Measurements from ENCODE around the gene NUDT8. TPM values are rescaled to one million over a fixed set of nuclear protein-coding genes. Genes with fewer than 3 reads are reported as not detected.
"Not testable (repeated sequence)": the region's sequence is repeated elsewhere in the genome, so short reads cannot be mapped to it uniquely, and the experiment has no call there.

NUDT8 gene
- total RNA-seq, 2 donors from 2014 or later: 11.5 to 21.8 TPM

DNA sequence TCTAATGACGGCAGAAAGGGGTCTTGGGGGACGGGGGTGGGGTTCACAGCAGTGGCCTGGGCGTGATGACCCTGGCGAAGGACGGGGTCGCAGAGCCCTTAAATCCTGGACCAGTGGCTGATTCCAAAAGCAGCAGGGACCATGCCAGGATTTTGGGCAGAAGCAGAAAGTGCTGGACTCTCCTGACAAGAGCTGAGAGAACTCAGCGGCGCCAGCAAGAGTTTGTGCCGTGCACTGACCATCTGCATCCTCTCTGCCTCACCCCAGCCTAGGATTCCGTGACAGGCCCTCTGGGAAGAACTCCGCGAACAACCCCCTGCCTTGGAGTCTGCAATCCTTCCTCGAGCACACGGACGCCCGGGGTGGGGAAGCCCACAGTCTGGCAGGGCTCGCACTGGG, 23.6 kb downstream of the NUDT8 start:
- ATAC-seq (no peak), DNase-seq (no peak)
- H3K9me3 ChIP-seq: no peaks in the 10 kb centered on the region
- H3K27ac ChIP-seq: peak overlapping the region; percentile 59 to 85 (median 73)
- H3K4me1 ChIP-seq: peaks cover 23% of the 10 kb centered on the region
- H3K27me3 ChIP-seq: no peaks in the 10 kb centered on the region
- TF ChIP-seq, protein P1, sequence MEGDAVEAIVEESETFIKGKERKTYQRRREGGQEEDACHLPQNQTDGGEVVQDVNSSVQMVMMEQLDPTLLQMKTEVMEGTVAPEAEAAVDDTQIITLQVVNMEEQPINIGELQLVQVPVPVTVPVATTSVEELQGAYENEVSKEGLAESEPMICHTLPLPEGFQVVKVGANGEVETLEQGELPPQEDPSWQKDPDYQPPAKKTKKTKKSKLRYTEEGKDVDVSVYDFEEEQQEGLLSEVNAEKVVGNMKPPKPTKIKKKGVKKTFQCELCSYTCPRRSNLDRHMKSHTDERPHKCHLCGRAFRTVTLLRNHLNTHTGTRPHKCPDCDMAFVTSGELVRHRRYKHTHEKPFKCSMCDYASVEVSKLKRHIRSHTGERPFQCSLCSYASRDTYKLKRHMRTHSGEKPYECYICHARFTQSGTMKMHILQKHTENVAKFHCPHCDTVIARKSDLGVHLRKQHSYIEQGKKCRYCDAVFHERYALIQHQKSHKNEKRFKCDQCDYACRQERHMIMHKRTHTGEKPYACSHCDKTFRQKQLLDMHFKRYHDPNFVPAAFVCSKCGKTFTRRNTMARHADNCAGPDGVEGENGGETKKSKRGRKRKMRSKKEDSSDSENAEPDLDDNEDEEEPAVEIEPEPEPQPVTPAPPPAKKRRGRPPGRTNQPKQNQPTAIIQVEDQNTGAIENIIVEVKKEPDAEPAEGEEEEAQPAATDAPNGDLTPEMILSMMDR (IDR thresholded peaks at IDR 0.05): no peak
- no peak for TF ChIP-seq POLR2A (IDR thresholded peaks at IDR 0.05)
- WGBS, 2 donors: 30 to 74% methylated on average over 6 to 17 of the region's 17 CpGs
- intact Hi-C loops (cut with DNase I): no loop called here
- peaks cover 0 to 10% of the 10 kb centered on the region in 2 donors for H3K36me3 ChIP-seq (replicated peaks in 1 of 2; ENCODE audit: insufficient read depth in 1 of 2, low read depth in 2 of 2)
- peak overlapping the region; percentile 48 to 98 for H3K4me3 ChIP-seq

GRCh38 chr11:67605231-67606011, 24.3 kb downstream of the NUDT8 start:
- Histone ChIP-seq H3K27ac (peak overlapping the region in 1 of 4 donors; percentile 79), H3K27me3 (no peaks in the 10 kb centered on the region), H3K4me1 (peaks cover 23% of the 10 kb centered on the region), H3K9me3 (no peaks in the 10 kb centered on the region), H3K36me3 (replicated peaks in 1 of 2; ENCODE audit: insufficient read depth in 1 of 2, low read depth in 2 of 2) (peaks cover 0 to 8% of the 10 kb centered on the region in 2 donors), H3K4me3 (no peak overlapping the region)
- DNase-seq (no peak), ATAC-seq (no peak)
- intact Hi-C loops (cut with DNase I): no loop called here
- 59 to 66% methylated on average over 7 to 11 of the region's 11 CpGs for WGBS, 2 donors
- no peak for TF ChIP-seq POLR2A (IDR thresholded peaks at IDR 0.05)
- TF ChIP-seq, protein P1 (IDR thresholded peaks at IDR 0.05): no peak

GRCh38 chr11:67604815-67605214, 24.9 kb downstream of the NUDT8 start:
- Histone ChIP-seq H3K9me3 (no peaks in the 10 kb centered on the region), H3K4me1 (peaks cover 23% of the 10 kb centered on the region), H3K27me3 (no peaks in the 10 kb centered on the region), H3K27ac (no peak overlapping the region), H3K4me3 (no peak overlapping the region), H3K36me3 (replicated peaks in 1 of 2; ENCODE audit: insufficient read depth in 1 of 2, low read depth in 2 of 2) (peaks cover 0 to 4% of the 10 kb centered on the region in 2 donors)
- 60 to 88% methylated on average over 1 to 2 of the region's 2 CpGs for WGBS, 2 donors
- DNase-seq: no peak
- intact Hi-C loops (cut with DNase I): no loop called here
- no peak for ATAC-seq
- TF ChIP-seq, protein P1 (IDR thresholded peaks at IDR 0.05): no peak
- TF ChIP-seq POLR2A (IDR thresholded peaks at IDR 0.05): no peak

DNA sequence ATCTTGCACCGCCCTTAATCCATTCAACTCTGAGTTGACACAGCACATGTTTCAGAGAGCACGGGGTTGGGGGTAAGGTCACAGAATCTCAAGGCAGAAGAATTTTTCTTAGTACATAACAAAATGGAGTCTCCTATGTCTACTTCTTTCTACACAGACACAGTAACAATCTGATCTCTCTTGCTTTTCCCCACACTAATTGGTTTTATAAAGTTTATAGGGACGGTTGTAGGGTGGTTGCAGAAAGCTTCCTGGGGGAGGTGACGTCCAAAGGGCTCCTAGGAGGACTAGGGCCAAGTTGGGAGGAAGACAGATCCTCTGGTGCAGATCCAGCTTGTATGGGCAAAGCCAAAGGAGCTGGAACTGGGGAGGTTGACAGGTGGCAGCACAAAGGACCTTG, 25.6 kb downstream of the NUDT8 start:
- intact Hi-C loops (cut with DNase I); H3K36me3 ChIP-seq (replicated peaks in 1 of 2; ENCODE audit: insufficient read depth in 1 of 2, low read depth in 2 of 2); DNase-seq; H3K27ac ChIP-seq; H3K9me3 ChIP-seq; ATAC-seq; H3K4me3 ChIP-seq; H3K27me3 ChIP-seq: not testable (repeated sequence)
- H3K4me1 ChIP-seq: peaks cover 23% of the 10 kb centered on the region
- WGBS, 2 donors: 73 to 80% methylated on average over 2 to 3 of the region's 4 CpGs

DNA sequence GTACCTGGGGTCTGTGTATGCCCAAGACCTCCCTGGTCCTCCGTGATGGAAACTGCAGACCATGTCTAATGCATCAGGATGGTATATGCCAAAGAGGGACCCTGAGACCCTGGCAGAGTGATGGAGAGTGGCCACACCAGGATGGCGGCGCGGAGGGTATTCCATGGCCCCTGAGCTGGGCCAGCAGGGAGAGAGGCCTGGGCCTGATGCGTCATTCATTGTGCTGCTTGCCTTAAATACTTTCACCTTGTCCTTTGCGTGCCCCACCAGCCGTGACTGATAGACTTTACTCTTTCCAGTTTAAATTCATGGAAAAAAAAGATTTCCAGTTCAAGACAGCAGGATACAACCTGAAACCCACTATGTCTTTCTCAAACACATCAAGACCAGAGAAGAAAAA, 28.6 kb downstream of the NUDT8 start:
- Histone ChIP-seq H3K4me1 (peaks cover 3% of the 10 kb centered on the region), H3K9me3 (no peaks in the 10 kb centered on the region), H3K36me3 (replicated peaks in 1 of 2; ENCODE audit: insufficient read depth in 1 of 2, low read depth in 2 of 2) (no peaks in the 10 kb centered on the region), H3K4me3 (no peak overlapping the region), H3K27me3 (no peaks in the 10 kb centered on the region), H3K27ac (no peak overlapping the region)
- WGBS, 2 donors: 88% methylated on average over 6 to 7 of the region's 7 CpGs
- DNase-seq: no peak
- TF ChIP-seq POLR2A (IDR thresholded peaks at IDR 0.05): no peak
- TF ChIP-seq, protein P1 (IDR thresholded peaks at IDR 0.05): no peak
- no peak for ATAC-seq
- intact Hi-C loops (cut with DNase I): no loop called here
